Tibial nerve (tissue), 4 donors: ENCODE results near the gene USP4. TPM values are rescaled to one million over a fixed set of nuclear protein-coding genes. Genes with fewer than 3 reads are reported as not detected.

Source experiments
- DNase-seq, 2 donors: peaks; one replicate each; pipeline ENCODE4 v3.0.0-alpha.2; 2019; ENCODE audit warnings: low spot score in 2 of 2
- H3K27ac ChIP-seq, 4 donors: fragments of 200-600 bp; sonication (generic) in 3 of 4; one replicate each; pipeline ENCODE4 v1.5.1; 2017 to 2019; ENCODE audit warnings: mild to moderate bottlenecking in 1 of 4
- H3K27me3 ChIP-seq, 2 donors: fragments of 200-600 bp; sonication (generic) in 1 of 2; one replicate each; pipeline versions ENCODE4 v1.5.1 to v1.6.0; 2017 to 2019
- H3K36me3 ChIP-seq, 3 donors: fragments of 200-600 bp; sonication (generic); one replicate each; pipeline ENCODE4 v1.5.1; 2018 to 2019
- H3K4me1 ChIP-seq, 4 donors: fragments of 200-600 bp; sonication (generic) in 3 of 4; one replicate each; pipeline ENCODE4 v1.5.1; 2017 to 2019
- H3K4me3 ChIP-seq, 4 donors: fragments of 200-600 bp; sonication (generic) in 3 of 4; one replicate each; pipeline ENCODE4 v1.5.1; 2017 to 2019; ENCODE audit warnings: mild to moderate bottlenecking in 1 of 4, moderate library complexity in 1 of 4
- H3K9me3 ChIP-seq, 4 donors: fragments of 200-600 bp; sonication (generic) in 3 of 4; one replicate each; pipeline ENCODE4 v1.5.1; 2017 to 2019
- CTCF ChIP-seq, 5 experiments: fragments of 200-600 bp in 3 of 5; fragments of 450-650 bp in 2 of 5; sonication (generic) in 3 of 5; IDR thresholded peaks; one replicate each; pipeline ENCODE4 v1.5.1; 2016 to 2019; ENCODE audit warnings: antibody characterized with exemption in 5 of 5, mild to moderate bottlenecking in 3 of 5, moderate library complexity in 2 of 5
- EP300 ChIP-seq, 2 donors: sonication (generic); formaldehyde crosslinking; IDR thresholded peaks; one replicate each; pipeline ENCODE4 v1.6.1; 2017; ENCODE audit warnings: antibody characterized with exemption in 2 of 2, mild to moderate bottlenecking in 1 of 2
- POLR2A ChIP-seq, 2 donors: fragments of 450-650 bp; IDR thresholded peaks; one replicate each; pipeline ENCODE4 v1.6.1; 2017; ENCODE audit warnings: antibody characterized with exemption in 2 of 2, mild to moderate bottlenecking in 2 of 2, moderate library complexity in 2 of 2
- WGBS, 2 donors: methylation state at CpG; one replicate each; pipeline ENCODE4 v1.1.5; 2018; 5-methylcytosine and 5-hydroxymethylcytosine counted together
- total RNA-seq, 4 donors: library from RNA; depleted of rRNA; stranded (reverse); fragments of >200 nt; gene quantifications; one replicate each; pipeline ENCODE4 v1.1.0, GENCODE V29; 2016

USP4 gene
- total RNA-seq, 4 donors from 2014 or later: 33.7 to 49.8 (median 46.0) TPM

- Histone ChIP-seq H3K9me3 (no peaks in the 10 kb centered on the region), H3K36me3 (no peaks in the 10 kb centered on the region), H3K27me3 (no peaks in the 10 kb centered on the region), H3K27ac (no peak overlapping the region), H3K4me1 (peaks cover 0 to 11% (median 2%) of the 10 kb centered on the region in 4 donors), H3K4me3 (no peak overlapping the region)
- DNase-seq: no peak
- 40 to 64% methylated on average over 3 of the region's 3 CpGs for WGBS, 2 donors
- TF ChIP-seq POLR2A (IDR thresholded peaks at IDR 0.05) (no peak), EP300 (IDR thresholded peaks at IDR 0.05) (no peak), CTCF (IDR thresholded peaks at IDR 0.05) (no peak)
Observed at GRCh38 chr3:49257187-49257586, 82.7 kb downstream of the USP4 start.

GRCh38 chr3:49255718-49256511 is 83.9 kb downstream of the USP4 start:
- Histone ChIP-seq H3K36me3 (no peaks in the 10 kb centered on the region), H3K4me3 (no peak overlapping the region), H3K9me3 (no peaks in the 10 kb centered on the region), H3K27ac (no peak overlapping the region), H3K4me1 (peaks cover 0 to 11% (median 2%) of the 10 kb centered on the region in 4 donors), H3K27me3 (no peaks in the 10 kb centered on the region)
- 70 to 79% methylated on average over 6 of the region's 6 CpGs for WGBS, 2 donors
- TF ChIP-seq POLR2A (IDR thresholded peaks at IDR 0.05): no peak
- TF ChIP-seq EP300 (IDR thresholded peaks at IDR 0.05): no peak
- TF ChIP-seq CTCF (IDR thresholded peaks at IDR 0.05): no peak
- DNase-seq: no peak

GRCh38 chr3:49255112-49255511 is 84.7 kb downstream of the USP4 start:
- 57 to 58% methylated on average over 1 of the region's 1 CpG for WGBS, 2 donors
- Histone ChIP-seq H3K4me1 (peaks cover 0 to 11% (median 2%) of the 10 kb centered on the region in 4 donors), H3K9me3 (no peaks in the 10 kb centered on the region), H3K27me3 (no peaks in the 10 kb centered on the region), H3K36me3 (no peaks in the 10 kb centered on the region), H3K27ac (no peak overlapping the region), H3K4me3 (no peak overlapping the region)
- no peak for DNase-seq
- TF ChIP-seq EP300 (IDR thresholded peaks at IDR 0.05) (no peak), POLR2A (IDR thresholded peaks at IDR 0.05) (no peak), CTCF (IDR thresholded peaks at IDR 0.05) (no peak)

- Histone ChIP-seq H3K4me3 (no peak overlapping the region), H3K27me3 (no peaks in the 10 kb centered on the region), H3K4me1 (peaks cover 0 to 16% (median 3%) of the 10 kb centered on the region in 4 donors), H3K36me3 (no peaks in the 10 kb centered on the region), H3K9me3 (no peaks in the 10 kb centered on the region), H3K27ac (no peak overlapping the region)
- no peak for DNase-seq
- TF ChIP-seq EP300 (IDR thresholded peaks at IDR 0.05) (no peak), POLR2A (IDR thresholded peaks at IDR 0.05) (no peak), CTCF (IDR thresholded peaks at IDR 0.05) (no peak)
- 84 to 87% methylated on average over 3 of the region's 3 CpGs for WGBS, 2 donors
Observed at GRCh38 chr3:49253512-49253911, 86.3 kb downstream of the USP4 start.

- peaks cover 0 to 10% (median 3%) of the 10 kb centered on the region in 4 donors for H3K4me1 ChIP-seq
- H3K9me3 ChIP-seq: no peaks in the 10 kb centered on the region
- no peak overlapping the region for H3K4me3 ChIP-seq
- TF ChIP-seq CTCF (IDR thresholded peaks at IDR 0.05) (no peak), EP300 (IDR thresholded peaks at IDR 0.05) (peak in 1 of 2 donors; percentile 77)
- H3K27ac ChIP-seq: peak overlapping the region in 3 of 4 donors; percentile 40 to 68 (median 54)
- peak in 1 of 2 donors; percentile 26 for DNase-seq
- no peaks in the 10 kb centered on the region for H3K27me3 ChIP-seq
- no peaks in the 10 kb centered on the region for H3K36me3 ChIP-seq
Observed at GRCh38 chr3:49248840-49249227, 91.0 kb downstream of the USP4 start.
